Mucosa of rectum (tissue), 2 donors: Measurements from ENCODE around the gene SSNA1.

ENCODE experiments used
- H3K27ac ChIP-seq, 2 donors: one replicate each; pipeline ENCODE4 v1.7.0; 2013; ENCODE audit warnings: inconsistent platforms in 2 of 2, low read depth in 2 of 2, low read length in 2 of 2
- H3K27me3 ChIP-seq, 2 donors: one replicate each; pipeline ENCODE4 v1.7.0; 2013; ENCODE audit warnings: low read length in 2 of 2; ENCODE audit not compliant: control insufficient read depth in 2 of 2, insufficient read depth in 2 of 2
- H3K36me3 ChIP-seq, 2 donors: one replicate each; pipeline ENCODE4 v1.7.0; 2013; ENCODE audit warnings: low read length in 2 of 2; ENCODE audit not compliant: control insufficient read depth in 2 of 2, insufficient read depth in 2 of 2
- H3K4me1 ChIP-seq, 2 donors: one replicate each; pipeline ENCODE4 v1.7.0; 2013; ENCODE audit warnings: low read length in 2 of 2, mild to moderate bottlenecking in 1 of 2; ENCODE audit not compliant: control insufficient read depth in 2 of 2, insufficient read depth in 2 of 2
- H3K4me3 ChIP-seq, 2 donors: one replicate each; pipeline ENCODE4 v1.7.0; 2013; ENCODE audit warnings: low read length in 2 of 2
- H3K9ac ChIP-seq, 2 donors: one replicate each; pipeline ENCODE4 v1.7.0; 2013; ENCODE audit warnings: low read length in 2 of 2, low read depth in 1 of 2, mild to moderate bottlenecking in 1 of 2
- H3K9me3 ChIP-seq, 2 donors: one replicate each; pipeline ENCODE4 v1.7.0; 2013; ENCODE audit warnings: low read length in 2 of 2; ENCODE audit not compliant: control insufficient read depth in 2 of 2
- donor health status: healthy.
- donor health status: Normal muscosa, but diverticular disease.

Gene SSNA1

DNA sequence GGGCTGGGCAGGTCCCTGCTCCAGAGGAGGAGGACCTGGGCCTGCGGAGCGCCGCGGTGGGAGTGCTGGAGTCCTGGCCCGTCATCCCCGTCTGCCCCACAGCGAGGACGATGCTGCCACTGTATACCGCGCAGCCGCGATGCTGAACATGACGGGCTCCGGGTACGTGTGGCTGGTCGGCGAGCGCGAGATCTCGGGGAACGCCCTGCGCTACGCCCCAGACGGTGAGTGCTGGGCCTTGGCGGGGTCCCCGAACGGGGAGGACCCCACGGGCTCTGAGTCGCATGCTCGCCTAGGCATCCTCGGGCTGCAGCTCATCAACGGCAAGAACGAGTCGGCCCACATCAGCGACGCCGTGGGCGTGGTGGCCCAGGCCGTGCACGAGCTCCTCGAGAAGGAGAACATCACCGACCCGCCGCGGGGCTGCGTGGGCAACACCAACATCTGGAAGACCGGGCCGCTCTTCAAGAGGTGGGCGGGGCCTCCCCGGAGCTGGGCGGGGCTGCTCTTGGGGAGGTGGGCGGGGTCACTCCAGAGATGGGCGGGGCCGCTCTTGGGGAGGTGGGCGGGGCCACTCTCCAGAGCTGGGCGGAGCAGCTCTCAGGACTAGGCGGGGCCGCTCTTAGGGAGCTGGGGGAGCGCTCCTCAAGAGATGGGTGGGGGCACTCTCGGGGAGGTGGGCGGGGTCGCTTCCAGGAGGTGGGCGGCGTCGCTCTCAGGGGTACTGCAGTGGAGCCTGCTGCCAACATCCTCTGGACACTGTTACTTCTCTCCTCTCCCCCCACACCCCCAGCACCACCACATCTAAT is 31.7 kb upstream of the SSNA1 start:
- H3K4me3 ChIP-seq, result peak overlapping the region in 1 of 2 donors; percentile 5
- peaks cover 33 to 36% of the 10 kb centered on the region in 2 donors for H3K27me3 ChIP-seq

DNA sequence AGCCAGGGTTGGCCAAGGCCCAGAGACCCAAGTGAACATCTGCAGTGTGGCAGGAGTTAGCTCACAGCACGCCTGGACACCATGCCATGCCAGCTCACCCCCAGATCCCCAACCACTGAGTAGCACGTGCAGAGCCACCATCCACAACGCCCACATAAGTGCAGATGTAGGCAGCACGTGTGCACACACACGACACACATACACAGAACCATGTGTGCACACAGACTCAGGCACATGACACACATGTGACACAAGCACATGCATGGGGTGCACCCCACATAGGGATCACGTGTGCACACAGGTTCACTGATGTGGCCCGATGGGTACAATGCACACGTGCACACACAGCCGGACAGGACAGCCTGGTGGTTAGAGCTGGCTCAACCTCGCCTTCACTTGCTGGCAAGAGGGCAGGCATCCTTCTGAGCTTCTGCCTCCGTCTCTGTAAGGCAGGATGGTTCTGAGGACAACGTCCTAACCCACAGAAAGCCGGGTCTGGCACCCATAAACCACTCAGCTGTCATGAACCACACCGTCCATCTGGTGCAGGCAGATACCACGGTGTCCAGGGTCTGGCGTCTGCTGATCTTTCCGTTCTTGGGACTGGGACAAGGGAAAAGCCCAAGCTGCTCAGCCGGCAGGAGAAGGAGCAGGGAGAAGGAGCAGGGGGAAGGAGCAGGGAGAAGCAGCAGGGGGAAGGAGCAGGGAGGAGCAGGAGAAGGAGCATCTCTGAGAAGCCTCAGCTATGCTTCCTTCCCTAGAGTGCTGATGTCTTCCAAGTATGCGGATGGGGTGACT is 30.7 kb upstream of the SSNA1 start:
- Histone ChIP-seq H3K9me3 (no peaks in the 10 kb centered on the region), H3K4me3 (no peak overlapping the region), H3K36me3 (no peaks in the 10 kb centered on the region), H3K4me1 (peaks cover 4 to 7% of the 10 kb centered on the region in 2 donors), H3K9ac (no peak overlapping the region), H3K27me3 (peaks cover 33 to 39% of the 10 kb centered on the region in 2 donors), H3K27ac (no peak overlapping the region)

More for the DNA sequence above, 31.7 kb upstream of the SSNA1 start:
- Histone ChIP-seq H3K4me1 (peaks cover 4 to 7% of the 10 kb centered on the region in 2 donors), H3K36me3 (no peaks in the 10 kb centered on the region), H3K9me3 (no peaks in the 10 kb centered on the region), H3K27ac (no peak overlapping the region), H3K9ac (no peak overlapping the region)

DNA sequence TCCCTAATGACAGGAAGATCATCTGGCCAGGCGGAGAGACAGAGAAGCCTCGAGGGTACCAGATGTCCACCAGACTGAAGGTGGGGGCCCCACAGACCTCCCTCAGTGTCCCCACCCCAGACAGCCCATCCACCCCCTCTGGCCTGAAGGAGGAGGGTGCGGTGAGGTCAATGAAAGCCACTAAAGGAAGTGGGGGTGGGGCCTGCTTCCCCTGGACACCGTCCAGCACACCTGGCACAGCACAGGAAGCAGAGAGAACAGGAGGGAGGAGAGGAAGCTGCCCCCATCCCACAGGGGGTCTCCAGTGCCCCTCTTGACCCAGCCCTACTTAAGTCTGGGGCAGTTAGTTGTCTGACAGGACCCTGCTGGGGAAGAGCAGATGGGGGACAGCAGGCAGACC is 29.9 kb upstream of the SSNA1 start:
- H3K9me3 ChIP-seq, result no peaks in the 10 kb centered on the region
- no peak overlapping the region for H3K27ac ChIP-seq
- peaks cover 34 to 43% of the 10 kb centered on the region in 2 donors for H3K27me3 ChIP-seq
- no peaks in the 10 kb centered on the region for H3K36me3 ChIP-seq
- no peak overlapping the region for H3K9ac ChIP-seq
- H3K4me3 ChIP-seq, result no peak overlapping the region
- H3K4me1 ChIP-seq, result peaks cover 6 to 9% of the 10 kb centered on the region in 2 donors

DNA sequence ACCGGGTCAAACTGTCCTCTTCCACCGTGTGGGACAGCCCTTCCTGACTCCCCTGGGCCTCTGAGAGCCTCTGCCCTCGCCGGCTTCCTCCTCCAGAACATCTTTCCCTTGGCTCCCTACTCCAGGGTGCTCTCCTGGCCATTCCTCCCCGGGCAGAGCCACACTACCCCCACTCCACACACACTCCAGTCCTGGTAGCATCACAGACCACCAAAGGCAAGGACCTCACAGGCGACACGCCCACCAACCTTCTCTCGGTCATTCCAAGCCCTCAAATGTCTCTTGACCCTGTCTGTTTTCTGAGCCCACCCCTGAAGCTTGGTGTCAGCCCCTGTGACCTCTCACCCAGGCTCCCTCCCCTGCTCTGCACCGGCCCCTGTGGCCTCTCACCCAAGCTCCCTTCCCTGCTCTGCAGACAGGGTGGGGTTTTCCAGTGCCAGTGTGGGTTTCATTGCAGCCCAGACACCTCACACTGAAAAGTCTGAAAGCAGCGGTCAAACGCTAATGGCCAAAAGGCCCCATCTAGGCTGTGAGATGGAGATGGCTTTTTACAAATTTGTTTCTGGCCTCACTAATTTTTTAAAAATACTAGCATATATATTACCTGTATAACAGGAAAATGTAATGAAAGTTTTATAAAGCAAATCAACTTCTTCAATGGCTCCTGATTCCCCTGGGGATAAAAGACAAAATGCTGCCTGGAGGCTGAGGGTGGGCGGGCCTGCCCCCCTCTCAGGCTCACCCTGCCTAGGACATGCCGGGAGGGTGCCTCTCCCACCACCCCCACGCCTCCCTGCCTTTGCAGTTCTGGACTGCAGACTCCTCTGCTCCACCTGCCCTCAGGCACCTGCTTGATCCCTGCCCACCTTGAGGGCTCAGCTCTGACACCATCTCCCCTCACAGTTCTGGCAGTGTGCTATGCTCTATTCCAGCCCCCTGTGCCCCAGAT is 29.1 kb upstream of the SSNA1 start:
- Histone ChIP-seq H3K9me3 (no peaks in the 10 kb centered on the region), H3K4me3 (no peak overlapping the region), H3K27me3 (peaks cover 40 to 45% of the 10 kb centered on the region in 2 donors), H3K4me1 (peaks cover 6 to 9% of the 10 kb centered on the region in 2 donors), H3K36me3 (no peaks in the 10 kb centered on the region), H3K9ac (no peak overlapping the region), H3K27ac (no peak overlapping the region)

DNA sequence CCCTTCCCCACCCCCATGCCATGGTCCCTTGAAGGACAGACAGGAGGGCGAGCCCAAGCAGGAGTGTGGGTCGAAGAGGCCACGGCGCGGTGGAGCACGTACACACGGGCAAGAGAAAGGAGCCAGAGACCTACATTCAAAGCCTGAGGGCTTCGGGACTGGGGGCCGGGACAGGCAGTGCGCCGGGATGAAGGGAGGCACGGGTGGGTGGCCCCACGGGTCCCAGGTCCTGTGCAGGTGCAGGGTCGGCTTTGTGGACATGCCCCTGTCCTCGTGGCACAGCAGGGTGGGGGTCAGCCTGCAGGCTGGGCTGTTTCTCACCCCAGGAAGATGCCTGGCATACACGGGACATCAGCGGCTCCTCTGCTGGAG is 28.4 kb upstream of the SSNA1 start:
- H3K27me3 ChIP-seq, result peaks cover 40 to 44% of the 10 kb centered on the region in 2 donors

DNA sequence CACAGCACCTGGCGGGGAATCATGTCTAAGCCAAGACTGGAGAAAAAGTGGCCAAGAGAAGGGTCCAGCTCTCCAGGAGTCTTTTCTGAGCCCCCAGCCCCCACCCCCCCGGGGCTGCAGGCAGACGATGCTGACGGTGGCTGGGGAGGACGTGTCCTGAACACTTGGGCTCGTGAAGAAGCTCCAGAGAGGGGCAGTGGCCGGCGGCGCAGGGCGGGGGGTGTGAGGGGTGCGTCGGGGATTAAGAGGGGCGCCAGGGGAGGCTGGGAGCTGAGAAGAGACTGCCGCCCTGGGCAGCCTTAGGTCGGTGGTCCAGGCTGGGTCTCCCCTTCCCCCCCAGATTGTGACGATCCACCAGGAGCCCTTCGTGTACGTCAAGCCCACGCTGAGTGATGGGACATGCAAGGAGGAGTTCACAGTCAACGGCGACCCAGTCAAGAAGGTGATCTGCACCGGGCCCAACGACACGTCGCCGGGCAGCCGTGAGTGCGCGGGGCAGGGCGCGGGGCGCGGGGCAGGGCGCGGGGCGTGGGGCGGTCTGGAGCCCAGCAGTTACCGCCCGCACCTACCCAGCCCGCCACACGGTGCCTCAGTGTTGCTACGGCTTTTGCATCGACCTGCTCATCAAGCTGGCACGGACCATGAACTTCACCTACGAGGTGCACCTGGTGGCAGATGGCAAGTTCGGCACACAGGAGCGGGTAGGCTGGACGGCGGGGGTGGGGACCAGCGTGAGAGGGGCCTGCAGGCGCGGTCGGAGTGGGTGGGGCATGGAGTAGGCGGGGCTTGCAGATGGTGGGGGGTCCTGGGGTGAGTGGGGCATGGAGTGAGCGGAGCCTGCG is 27.5 kb upstream of the SSNA1 start:
- no peak overlapping the region for H3K27ac ChIP-seq
- H3K4me1 ChIP-seq, result peaks cover 6 to 9% of the 10 kb centered on the region in 2 donors
- H3K9me3 ChIP-seq, result no peaks in the 10 kb centered on the region
- H3K9ac ChIP-seq, result no peak overlapping the region
- no peaks in the 10 kb centered on the region for H3K36me3 ChIP-seq
- no peak overlapping the region for H3K4me3 ChIP-seq
- peaks cover 38 to 39% of the 10 kb centered on the region in 2 donors for H3K27me3 ChIP-seq

More for the DNA sequence above, 28.4 kb upstream of the SSNA1 start:
- Histone ChIP-seq H3K4me1 (peaks cover 6 to 9% of the 10 kb centered on the region in 2 donors), H3K9me3 (no peaks in the 10 kb centered on the region), H3K9ac (no peak overlapping the region), H3K27ac (no peak overlapping the region), H3K36me3 (no peaks in the 10 kb centered on the region), H3K4me3 (no peak overlapping the region)

DNA sequence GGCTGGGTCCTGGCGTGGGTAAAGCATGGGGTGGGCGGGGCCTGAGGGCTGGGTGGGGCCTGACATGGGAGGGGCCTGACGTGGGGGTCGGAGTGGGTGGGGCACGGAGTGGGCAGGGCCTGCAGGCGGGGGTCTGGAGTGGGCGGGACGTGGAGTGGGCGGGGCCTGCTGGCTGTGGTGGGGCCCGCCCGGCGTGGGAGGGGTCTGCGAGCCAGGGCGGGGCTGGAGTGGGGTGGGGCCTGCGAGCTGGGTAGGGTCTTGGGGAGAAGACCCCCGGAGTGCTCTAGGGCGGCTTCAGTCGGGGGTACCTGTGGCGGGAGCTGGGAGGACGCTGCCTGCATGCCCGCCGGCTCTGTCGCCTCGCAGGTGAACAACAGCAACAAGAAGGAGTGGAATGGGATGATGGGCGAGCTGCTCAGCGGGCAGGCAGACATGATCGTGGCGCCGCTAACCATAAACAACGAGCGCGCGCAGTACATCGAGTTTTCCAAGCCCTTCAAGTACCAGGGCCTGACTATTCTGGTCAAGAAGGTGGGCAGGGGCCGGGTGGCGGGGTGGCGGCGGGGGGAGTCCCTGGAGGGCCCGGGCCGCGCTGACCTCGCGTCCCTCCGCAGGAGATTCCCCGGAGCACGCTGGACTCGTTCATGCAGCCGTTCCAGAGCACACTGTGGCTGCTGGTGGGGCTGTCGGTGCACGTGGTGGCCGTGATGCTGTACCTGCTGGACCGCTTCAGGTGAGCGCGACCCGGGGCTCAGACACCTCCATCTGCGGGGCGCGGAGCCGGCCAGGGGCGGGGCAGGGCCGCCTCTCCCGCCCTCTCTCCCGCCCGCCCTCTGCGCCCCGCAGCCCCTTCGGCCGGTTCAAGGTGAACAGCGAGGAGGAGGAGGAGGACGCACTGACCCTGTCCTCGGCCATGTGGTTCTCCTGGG is 26.7 kb upstream of the SSNA1 start:
- H3K27ac ChIP-seq, result no peak overlapping the region

DNA sequence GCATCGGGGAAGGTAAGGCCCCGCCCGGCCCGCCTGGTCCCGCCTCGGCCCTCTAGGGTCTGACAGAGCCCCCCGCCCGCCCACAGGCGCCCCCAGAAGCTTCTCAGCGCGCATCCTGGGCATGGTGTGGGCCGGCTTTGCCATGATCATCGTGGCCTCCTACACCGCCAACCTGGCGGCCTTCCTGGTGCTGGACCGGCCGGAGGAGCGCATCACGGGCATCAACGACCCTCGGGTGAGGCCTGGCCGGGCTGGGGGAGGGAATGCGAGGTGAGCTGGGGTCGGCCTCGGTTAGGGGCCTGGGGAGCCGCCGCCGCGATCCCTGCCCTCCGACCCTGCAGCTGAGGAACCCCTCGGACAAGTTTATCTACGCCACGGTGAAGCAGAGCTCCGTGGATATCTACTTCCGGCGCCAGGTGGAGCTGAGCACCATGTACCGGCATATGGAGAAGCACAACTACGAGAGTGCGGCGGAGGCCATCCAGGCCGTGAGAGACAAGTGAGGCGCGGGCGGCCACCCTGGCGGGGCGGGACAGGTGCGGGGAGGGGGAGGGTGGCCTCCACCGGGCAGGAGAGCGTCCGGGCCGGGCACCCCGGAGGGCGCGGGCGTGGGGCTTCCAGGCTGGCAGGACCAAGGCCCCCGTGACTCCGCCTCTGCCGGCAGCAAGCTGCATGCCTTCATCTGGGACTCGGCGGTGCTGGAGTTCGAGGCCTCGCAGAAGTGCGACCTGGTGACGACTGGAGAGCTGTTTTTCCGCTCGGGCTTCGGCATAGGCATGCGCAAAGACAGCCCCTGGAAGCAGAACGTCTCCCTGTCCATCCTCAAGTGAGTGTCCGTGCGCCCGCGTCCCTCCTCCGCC is 25.7 kb upstream of the SSNA1 start:
- Histone ChIP-seq H3K4me3 (peak overlapping the region in 1 of 2 donors; percentile 35), H3K27ac (no peak overlapping the region), H3K36me3 (no peaks in the 10 kb centered on the region), H3K4me1 (peaks cover 2 to 10% of the 10 kb centered on the region in 2 donors), H3K27me3 (peaks cover 37 to 45% of the 10 kb centered on the region in 2 donors), H3K9me3 (no peaks in the 10 kb centered on the region), H3K9ac (no peak overlapping the region)

More for the DNA sequence above, 26.7 kb upstream of the SSNA1 start:
- Histone ChIP-seq H3K9ac (no peak overlapping the region), H3K4me1 (peaks cover 2 to 10% of the 10 kb centered on the region in 2 donors), H3K9me3 (no peaks in the 10 kb centered on the region), H3K4me3 (no peak overlapping the region), H3K36me3 (no peaks in the 10 kb centered on the region), H3K27me3 (peaks cover 41 to 48% of the 10 kb centered on the region in 2 donors)
